ENCODE measurements around the gene SCLY.

- TF ChIP-seq POLR2A (IDR thresholded peaks at IDR 0.05; ENCODE audit: low read depth, low read length), result no peak
- no peak for TF ChIP-seq POLR2AphosphoS5 (IDR thresholded peaks at IDR 0.05; ENCODE audit: low read depth, low read length)
- TF ChIP-seq TAF1 (IDR thresholded peaks at IDR 0.05; ENCODE audit: low read depth, low read length), result no peak
- no peak for TF ChIP-seq POU2F2 (IDR thresholded peaks at IDR 0.05; ENCODE audit: low read depth, low read length)
- TF ChIP-seq PAX5 (IDR thresholded peaks at IDR 0.05; ENCODE audit: insufficient read depth, low read length, severe bottlenecking), result no peak
These were observed 70.2 kb downstream of the SCLY start for GRCh38 chr2:238130696-238131628.
